ENCODE data around the gene ARHGAP23. TPM values are rescaled to one million over a fixed set of nuclear protein-coding genes. Genes with fewer than 3 reads are reported as not detected.

The ARHGAP23 gene
- total RNA-seq, 4 donors from 2014 or later = 13.0 to 40.8 (median 24.6) TPM

- H3K36me3 ChIP-seq = no peaks in the 10 kb centered on the region
- peaks cover 17 to 31% of the 10 kb centered on the region in 2 donors for H3K4me1 ChIP-seq
- H3K4me3 ChIP-seq (replicated peaks in 1 of 3) = no peak overlapping the region
- no peaks in the 10 kb centered on the region for H3K9me3 ChIP-seq
- TF ChIP-seq CTCF (IDR thresholded peaks at IDR 0.05) (no peak), POLR2A (IDR thresholded peaks at IDR 0.05) (no peak)
- intact Hi-C loops (cut with DNase I) = loop anchor here (5.0 kb wide), 1 partner anchor 42 kb away; no protein-coding TSS in a partner anchor
- H3K27me3 ChIP-seq = peaks cover 4% of the 10 kb centered on the region
- WGBS, 2 donors = 33 to 47% methylated on average over 13 to 15 of the region's 15 CpGs
- no peak overlapping the region for H3K27ac ChIP-seq
- DNase-seq = no peak
Observed at GRCh38 chr17:38560503-38561318, 132.4 kb downstream of the ARHGAP23 start.

DNA sequence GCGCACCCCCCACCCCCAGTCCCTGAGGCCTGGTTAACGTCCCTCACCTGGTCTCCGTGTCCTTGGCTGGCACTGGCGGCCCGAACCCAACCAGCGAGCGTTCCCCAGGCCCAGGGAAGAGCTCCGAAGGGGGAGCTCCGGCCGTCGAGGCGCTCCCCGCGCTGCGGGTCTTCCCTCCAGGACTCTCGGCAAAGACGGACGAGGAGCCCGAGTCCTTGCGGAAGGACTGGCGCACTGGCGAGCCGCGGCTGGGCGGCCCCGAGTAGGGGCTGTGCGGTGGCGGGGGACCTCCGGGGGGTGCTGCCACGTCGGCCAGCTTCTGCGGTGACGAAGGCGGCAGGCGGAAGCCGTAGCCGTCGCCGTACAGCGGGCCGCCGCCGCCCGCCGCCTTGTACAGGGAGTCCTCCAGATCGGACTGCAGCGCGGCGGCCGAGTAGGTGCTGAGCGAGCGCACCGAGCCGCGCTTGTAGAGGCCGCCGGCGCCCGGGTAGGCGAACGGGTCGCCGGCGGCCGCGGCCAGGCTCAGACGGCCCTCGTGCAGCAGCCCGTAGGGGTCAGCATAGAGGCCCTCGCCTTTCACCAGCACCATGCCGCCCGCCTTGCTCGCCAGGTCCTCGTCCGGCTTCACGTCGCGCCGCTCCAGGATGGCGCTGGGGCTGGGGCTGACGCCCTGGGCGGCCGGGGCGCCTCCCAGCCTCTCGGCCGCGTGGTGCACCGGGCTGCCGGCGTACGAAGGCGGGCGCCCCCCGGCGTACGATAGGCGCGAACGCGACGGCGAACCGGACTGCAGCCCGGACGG lies 133.4 kb downstream of the ARHGAP23 start:
- whole genome bisulfite sequencing, 2 donors = 9 to 57% methylated on average over 7 to 15 of the region's 105 CpGs
- intact Hi-C loops (cut with DNase I) = loop anchor here (5.0 kb wide), 1 partner anchor 41 kb away; no protein-coding TSS in a partner anchor
- peaks cover 17 to 31% of the 10 kb centered on the region in 2 donors for H3K4me1 ChIP-seq

More for the DNA sequence above, 133.4 kb downstream of the ARHGAP23 start:
- no peak for DNase-seq
- Histone ChIP-seq H3K27me3 (peaks cover 4% of the 10 kb centered on the region), H3K9me3 (no peaks in the 10 kb centered on the region), H3K4me3 (replicated peaks in 1 of 3) (no peak overlapping the region), H3K36me3 (no peaks in the 10 kb centered on the region), H3K27ac (no peak overlapping the region)
- no peak for TF ChIP-seq POLR2A (IDR thresholded peaks at IDR 0.05)
- TF ChIP-seq CTCF (IDR thresholded peaks at IDR 0.05) = no peak

Other genes with a start within 250 kb of the ARHGAP23 start
- gene TBC1D3, start 235.9 kb upstream of the ARHGAP23 start, total RNA-seq = not detected
- gene MRPL45, start 131.3 kb upstream of the ARHGAP23 start, total RNA-seq = 10 to 100 TPM; 26.6 to 38.3 (median 30.3) TPM
- gene GPR179, start 84.5 kb upstream of the ARHGAP23 start, total RNA-seq = under 1 TPM in 2 of 4 donors, not detected in 2; under 0.01 to 0.13 TPM
- gene SOCS7, start 76.6 kb upstream of the ARHGAP23 start, total RNA-seq = 10 to 100 TPM; 17.1 to 22.3 (median 20.1) TPM
- gene SRCIN1, start 177.5 kb downstream of the ARHGAP23 start, total RNA-seq = under 1 TPM; 0.54 to 0.89 (median 0.69) TPM
- 1 to 10 TPM in 1 of 4 donors, under 1 TPM in 3; 0.20 to 1.8 (median 0.41) TPM for gene EPOP, start 246.5 kb downstream of the ARHGAP23 start, total RNA-seq

Data from thyroid gland (tissue), 4 donors.